Central memory CD8-positive, alpha-beta T cell (primary cell): ENCODE results near the gene CYTH4.

ENCODE experiments used
- ATAC-seq: fragments of 150-1000 bp; cut with Tn5 transposase; replicated peaks from 2 replicates; pipeline ENCODE4 v1.10.0; 2022; ENCODE audit warnings: mild to moderate bottlenecking, moderate FRiP score, moderate number of reproducible peaks; ENCODE audit not compliant: poor library complexity, severe bottlenecking; ENCODE audit errors: extremely low read depth
- DNase-seq, 2 donors: peaks; one replicate each; pipeline ENCODE4 v3.0.0; 2021; ENCODE audit warnings: low spot score in 2 of 2
- H3K27ac Mint-ChIP-seq: one replicate; pipeline ENCODE4 v1.8.0; 2022; ENCODE audit warnings: low read depth, mild to moderate bottlenecking, moderate library complexity, mixed read lengths
- H3K27me3 Mint-ChIP-seq: one replicate; pipeline ENCODE4 v1.8.0; 2022; ENCODE audit warnings: mixed read lengths
- H3K36me3 Mint-ChIP-seq: one replicate; pipeline ENCODE4 v1.8.0; 2022; ENCODE audit warnings: mild to moderate bottlenecking, moderate library complexity, mixed read lengths; ENCODE audit not compliant: insufficient read depth
- H3K4me1 Mint-ChIP-seq: one replicate; pipeline ENCODE4 v1.8.0; 2022; ENCODE audit warnings: mixed read lengths
- H3K4me3 Mint-ChIP-seq: one replicate; pipeline ENCODE4 v1.8.0; 2022; ENCODE audit warnings: mild to moderate bottlenecking, moderate library complexity, mixed read lengths
- H3K9me3 Mint-ChIP-seq: one replicate; pipeline ENCODE4 v1.8.0; 2022; ENCODE audit warnings: mixed read lengths

The CYTH4 gene

GRCh38 chr22:37313376-37314314 lies 31.3 kb downstream of the CYTH4 start:
- H3K4me1 Mint-ChIP-seq, result peaks cover 68% of the 10 kb centered on the region
- H3K27ac Mint-ChIP-seq, result peak overlapping the region; percentile 22
- peaks cover 41% of the 10 kb centered on the region for H3K36me3 Mint-ChIP-seq
- H3K4me3 Mint-ChIP-seq, result peak overlapping the region; percentile 13
- no peak for DNase-seq
- no peak for ATAC-seq
- no peaks in the 10 kb centered on the region for H3K27me3 Mint-ChIP-seq
- H3K9me3 Mint-ChIP-seq, result no peaks in the 10 kb centered on the region

- peak; percentile 29 for ATAC-seq
- no peaks in the 10 kb centered on the region for H3K9me3 Mint-ChIP-seq
- peak overlapping the region; percentile 22 for H3K27ac Mint-ChIP-seq
- H3K27me3 Mint-ChIP-seq, result no peaks in the 10 kb centered on the region
- H3K4me3 Mint-ChIP-seq, result peak overlapping the region; percentile 13
- H3K36me3 Mint-ChIP-seq, result peaks cover 37% of the 10 kb centered on the region
- DNase-seq, result peak in 1 of 2 donors; percentile 19
- peaks cover 59% of the 10 kb centered on the region for H3K4me1 Mint-ChIP-seq
Measured at GRCh38 chr22:37314315-37315074, 32.2 kb downstream of the CYTH4 start.

- H3K27ac Mint-ChIP-seq, result no peak overlapping the region
Measured at GRCh38 chr22:37316405-37316804, 34.1 kb downstream of the CYTH4 start.

GRCh38 chr22:37316875-37317371 lies 34.6 kb downstream of the CYTH4 start:
- peak; percentile 44 for ATAC-seq

More at GRCh38 chr22:37316405-37316804, 34.1 kb downstream of the CYTH4 start:
- Mint-ChIP-seq H3K27me3 (no peaks in the 10 kb centered on the region), H3K36me3 (peaks cover 25% of the 10 kb centered on the region), H3K4me3 (no peak overlapping the region), H3K9me3 (no peaks in the 10 kb centered on the region), H3K4me1 (peaks cover 41% of the 10 kb centered on the region)
- ATAC-seq (no peak), DNase-seq (no peak)

GRCh38 chr22:37317698-37318210 lies 35.4 kb downstream of the CYTH4 start:
- peaks cover 15% of the 10 kb centered on the region for H3K36me3 Mint-ChIP-seq
- no peaks in the 10 kb centered on the region for H3K9me3 Mint-ChIP-seq
- H3K4me3 Mint-ChIP-seq, result no peak overlapping the region
- no peaks in the 10 kb centered on the region for H3K27me3 Mint-ChIP-seq
- no peak overlapping the region for H3K27ac Mint-ChIP-seq
- no peak for DNase-seq
- H3K4me1 Mint-ChIP-seq, result peaks cover 34% of the 10 kb centered on the region
- ATAC-seq, result no peak

More at GRCh38 chr22:37316875-37317371, 34.6 kb downstream of the CYTH4 start:
- Mint-ChIP-seq H3K4me1 (peaks cover 41% of the 10 kb centered on the region), H3K36me3 (peaks cover 22% of the 10 kb centered on the region), H3K4me3 (no peak overlapping the region), H3K27ac (no peak overlapping the region), H3K27me3 (no peaks in the 10 kb centered on the region), H3K9me3 (no peaks in the 10 kb centered on the region)
- peak; percentile 37 to 48 for DNase-seq

- peaks cover 29% of the 10 kb centered on the region for H3K4me1 Mint-ChIP-seq
- no peak for DNase-seq
- peaks cover 4% of the 10 kb centered on the region for H3K27me3 Mint-ChIP-seq
- no peak overlapping the region for H3K4me3 Mint-ChIP-seq
- ATAC-seq, result no peak
- no peak overlapping the region for H3K27ac Mint-ChIP-seq
- H3K9me3 Mint-ChIP-seq, result no peaks in the 10 kb centered on the region
- peaks cover 14% of the 10 kb centered on the region for H3K36me3 Mint-ChIP-seq
Measured at GRCh38 chr22:37318364-37319109, 36.2 kb downstream of the CYTH4 start.

- Mint-ChIP-seq H3K27me3 (peaks cover 13% of the 10 kb centered on the region), H3K4me3 (no peak overlapping the region), H3K4me1 (peaks cover 20% of the 10 kb centered on the region), H3K9me3 (no peaks in the 10 kb centered on the region), H3K27ac (no peak overlapping the region), H3K36me3 (peaks cover 12% of the 10 kb centered on the region)
- no peak for ATAC-seq
- no peak for DNase-seq
Measured at GRCh38 chr22:37319469-37319868, 37.2 kb downstream of the CYTH4 start.

GRCh38 chr22:37320726-37321677 lies 38.7 kb downstream of the CYTH4 start:
- peaks cover 13% of the 10 kb centered on the region for H3K27me3 Mint-ChIP-seq
- no peak overlapping the region for H3K4me3 Mint-ChIP-seq
- H3K9me3 Mint-ChIP-seq, result no peaks in the 10 kb centered on the region
- no peak for ATAC-seq
- H3K27ac Mint-ChIP-seq, result no peak overlapping the region
- no peak for DNase-seq
- peaks cover 8% of the 10 kb centered on the region for H3K36me3 Mint-ChIP-seq
- H3K4me1 Mint-ChIP-seq, result peaks cover 9% of the 10 kb centered on the region

GRCh38 chr22:37324340-37325038 lies 42.2 kb downstream of the CYTH4 start:
- ATAC-seq, result no peak

GRCh38 chr22:37325039-37325395 lies 42.7 kb downstream of the CYTH4 start:
- DNase-seq (no peak), ATAC-seq (no peak)
- Mint-ChIP-seq H3K27me3 (peaks cover 45% of the 10 kb centered on the region), H3K4me1 (no peaks in the 10 kb centered on the region), H3K27ac (no peak overlapping the region), H3K4me3 (no peak overlapping the region), H3K36me3 (peaks cover 11% of the 10 kb centered on the region), H3K9me3 (no peaks in the 10 kb centered on the region)

More at GRCh38 chr22:37324340-37325038, 42.2 kb downstream of the CYTH4 start:
- no peak overlapping the region for H3K4me3 Mint-ChIP-seq
- no peak overlapping the region for H3K27ac Mint-ChIP-seq
- no peaks in the 10 kb centered on the region for H3K4me1 Mint-ChIP-seq
- H3K36me3 Mint-ChIP-seq, result peaks cover 9% of the 10 kb centered on the region
- H3K27me3 Mint-ChIP-seq, result peaks cover 40% of the 10 kb centered on the region
- DNase-seq, result no peak
- H3K9me3 Mint-ChIP-seq, result no peaks in the 10 kb centered on the region

- H3K27me3 Mint-ChIP-seq, result peaks cover 56% of the 10 kb centered on the region
- ATAC-seq, result no peak
- H3K9me3 Mint-ChIP-seq, result no peaks in the 10 kb centered on the region
- H3K4me1 Mint-ChIP-seq, result no peaks in the 10 kb centered on the region
- H3K4me3 Mint-ChIP-seq, result no peak overlapping the region
- DNase-seq, result no peak
- peaks cover 14% of the 10 kb centered on the region for H3K36me3 Mint-ChIP-seq
- H3K27ac Mint-ChIP-seq, result no peak overlapping the region
Measured at GRCh38 chr22:37326726-37327125, 44.4 kb downstream of the CYTH4 start.
